ENCODE data around the gene MOB2.
"Not testable (repeated sequence)": the region's sequence is repeated elsewhere in the genome, so short reads cannot be mapped to it uniquely, and the experiment has no call there.

MOB2 gene

GRCh38 chr11:1517117-1518005 lies 30.8 kb upstream of the MOB2 start:
- DNase-seq (ENCODE audit: low read depth): no peak

DNA sequence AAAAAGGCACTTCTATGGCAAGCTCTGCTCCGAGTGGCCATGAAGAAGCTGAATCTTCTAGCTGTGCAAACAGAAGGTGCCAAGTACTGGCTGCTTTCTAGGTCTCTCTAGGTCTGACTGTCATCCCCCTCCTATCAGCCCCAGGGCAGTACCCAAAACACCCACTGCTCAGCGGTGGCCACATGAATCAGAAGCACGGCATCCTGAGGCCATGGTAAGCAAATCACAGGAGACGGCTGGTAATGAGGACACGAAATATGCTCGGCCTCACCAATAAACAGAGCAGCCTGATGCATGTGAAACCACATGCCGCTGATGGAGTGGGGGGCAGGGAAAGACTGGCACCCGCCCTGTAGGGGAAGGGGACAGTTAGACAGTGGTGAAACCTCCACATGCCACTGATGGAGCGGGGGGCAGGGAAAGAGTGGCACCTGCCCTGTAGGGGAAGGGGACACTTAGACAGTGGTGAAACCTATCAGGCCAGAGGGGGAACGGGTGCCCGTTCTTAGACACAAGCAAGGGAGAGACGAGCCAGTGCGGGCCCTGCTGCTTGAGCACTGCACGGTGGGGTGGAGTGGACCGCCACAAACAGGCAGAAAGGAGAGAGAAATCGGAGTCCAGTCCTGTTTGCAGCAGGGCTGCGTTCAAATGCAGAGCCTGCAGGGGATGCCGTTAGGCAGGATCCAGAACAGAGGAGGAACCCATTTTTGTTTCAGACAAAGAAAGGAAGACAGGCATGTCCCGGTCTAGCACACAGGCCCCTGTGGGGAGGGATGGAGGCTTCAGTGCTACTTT lies 29.9 kb upstream of the MOB2 start:
- DNase-seq (ENCODE audit: low read depth): peak; percentile 30

DNA sequence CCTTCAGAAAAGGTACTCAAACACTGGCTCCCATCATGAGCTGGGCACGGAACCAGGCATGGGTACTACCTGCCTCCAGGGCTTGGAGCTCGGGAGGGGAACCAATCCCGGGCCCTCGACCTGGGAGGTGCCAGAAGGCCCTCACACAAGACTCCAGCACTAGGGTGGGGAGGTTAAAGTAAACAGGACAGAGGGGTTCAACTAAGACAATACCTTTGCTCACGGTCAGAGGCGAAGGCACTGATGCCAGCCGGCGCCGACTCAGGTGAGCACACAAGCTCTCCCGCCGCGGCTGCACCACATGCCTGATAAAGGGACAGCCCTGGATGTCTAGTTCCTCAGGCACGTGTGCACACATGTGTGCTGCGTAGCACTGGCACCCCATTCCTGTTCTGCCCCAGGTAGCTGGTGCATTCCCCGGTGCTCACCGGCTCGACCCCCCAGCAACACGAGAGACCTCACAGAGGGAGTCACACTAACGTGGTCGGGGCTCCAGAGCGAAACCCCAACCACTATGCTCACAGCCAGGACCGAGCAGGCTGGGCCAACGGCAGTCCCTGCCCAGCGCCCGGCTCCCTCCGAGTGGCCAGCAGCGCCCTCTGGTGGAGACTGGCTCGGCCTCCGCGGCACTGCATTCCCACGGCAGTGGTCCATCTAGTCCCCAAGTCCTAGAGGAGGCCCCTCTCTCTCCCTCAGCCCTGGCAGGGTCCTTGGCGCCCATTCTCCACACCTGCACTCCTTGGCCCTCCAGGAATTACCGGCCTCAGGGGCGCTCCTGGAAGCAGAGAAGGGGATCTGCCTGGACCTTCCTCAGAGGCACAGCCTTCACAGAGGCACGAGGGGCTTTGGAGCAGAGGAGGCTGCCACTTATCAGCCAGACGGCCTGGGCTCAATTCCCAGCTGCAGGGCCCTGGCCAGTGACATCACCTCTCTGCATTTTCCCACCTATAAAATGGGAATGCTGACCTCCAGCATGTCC lies 28.8 kb upstream of the MOB2 start:
- DNase-seq (ENCODE audit: low read depth): peak; percentile 31

DNA sequence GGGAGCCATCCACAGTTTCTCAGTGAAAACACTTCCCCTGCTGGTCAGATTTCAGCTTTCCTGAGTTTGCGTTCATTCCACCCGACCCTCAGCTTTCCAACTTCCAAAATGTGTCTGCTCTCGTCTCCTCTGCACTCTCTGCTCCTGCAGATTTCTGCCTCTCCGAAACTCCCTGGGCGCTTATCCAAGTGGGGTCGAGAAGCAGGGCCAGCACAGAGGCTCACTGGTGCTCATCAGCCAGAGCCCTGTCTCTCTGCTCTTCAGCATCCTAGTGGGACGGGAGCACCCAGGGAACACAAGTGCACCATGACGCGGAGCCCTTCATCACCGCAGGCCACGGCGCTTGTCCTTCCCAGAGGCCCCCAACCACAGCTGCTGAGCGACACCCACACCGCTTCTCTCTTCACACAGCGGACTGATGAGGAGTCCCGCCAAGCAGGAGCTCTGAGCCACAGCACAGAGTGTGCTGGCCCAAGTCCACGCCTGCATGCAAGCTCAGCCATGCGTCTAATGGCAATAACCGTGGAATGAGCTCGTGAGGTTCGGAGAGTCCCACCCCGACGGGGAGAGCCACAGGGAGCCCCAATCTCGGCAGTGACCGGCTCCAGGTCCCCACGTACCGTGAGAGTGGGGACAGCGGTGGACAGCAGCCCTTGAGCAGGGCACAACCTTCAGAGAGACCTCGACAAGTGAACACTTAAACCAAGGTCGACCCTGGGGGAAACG lies 27.9 kb upstream of the MOB2 start:
- DNase-seq (ENCODE audit: low read depth): no peak

DNA sequence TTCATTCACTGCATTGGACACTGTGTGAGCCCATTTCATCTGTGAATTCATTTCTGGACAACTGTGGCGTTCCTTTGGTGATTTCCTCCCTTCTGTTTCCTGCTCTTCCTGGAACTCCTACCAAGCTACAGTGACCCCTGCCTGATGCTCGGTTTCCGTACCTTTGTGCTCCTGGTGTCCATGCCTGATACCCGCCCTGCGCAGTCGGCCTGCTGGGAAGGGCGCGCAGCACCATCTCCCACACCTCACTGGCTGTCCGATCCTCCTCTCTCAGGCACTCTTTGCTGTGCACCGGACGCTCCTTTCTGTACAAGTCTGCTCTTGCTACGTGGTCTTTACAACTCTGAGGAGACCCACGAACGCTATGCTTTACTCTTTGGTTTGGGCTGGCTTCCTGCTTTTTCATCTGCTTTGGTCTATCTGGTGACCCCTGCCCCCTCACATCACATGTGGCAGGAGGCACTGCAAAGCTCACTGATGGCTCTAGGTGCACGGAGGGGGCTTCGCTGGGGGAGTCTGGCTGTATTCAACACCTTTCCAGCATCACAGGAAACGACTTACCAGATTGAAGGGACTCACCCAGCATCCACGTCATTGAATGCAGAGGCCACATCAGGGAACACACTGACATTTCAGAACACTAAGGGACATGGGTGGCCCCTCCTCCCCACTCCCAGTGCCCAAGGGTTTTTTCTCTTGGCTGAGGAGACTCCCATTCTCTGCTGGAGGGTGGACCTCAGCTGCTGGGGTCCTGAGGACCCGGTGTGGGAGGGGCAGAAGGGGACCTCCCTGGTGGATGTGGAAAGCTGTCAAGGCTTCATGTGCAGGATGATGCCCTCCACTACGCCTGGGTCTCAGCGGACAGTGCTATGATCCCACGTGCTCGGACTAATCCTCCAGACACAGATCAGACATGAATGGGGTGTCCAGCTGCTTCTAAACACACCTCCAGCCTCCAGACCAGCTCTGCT lies 27.0 kb upstream of the MOB2 start:
- no peak for DNase-seq (ENCODE audit: low read depth)

DNA sequence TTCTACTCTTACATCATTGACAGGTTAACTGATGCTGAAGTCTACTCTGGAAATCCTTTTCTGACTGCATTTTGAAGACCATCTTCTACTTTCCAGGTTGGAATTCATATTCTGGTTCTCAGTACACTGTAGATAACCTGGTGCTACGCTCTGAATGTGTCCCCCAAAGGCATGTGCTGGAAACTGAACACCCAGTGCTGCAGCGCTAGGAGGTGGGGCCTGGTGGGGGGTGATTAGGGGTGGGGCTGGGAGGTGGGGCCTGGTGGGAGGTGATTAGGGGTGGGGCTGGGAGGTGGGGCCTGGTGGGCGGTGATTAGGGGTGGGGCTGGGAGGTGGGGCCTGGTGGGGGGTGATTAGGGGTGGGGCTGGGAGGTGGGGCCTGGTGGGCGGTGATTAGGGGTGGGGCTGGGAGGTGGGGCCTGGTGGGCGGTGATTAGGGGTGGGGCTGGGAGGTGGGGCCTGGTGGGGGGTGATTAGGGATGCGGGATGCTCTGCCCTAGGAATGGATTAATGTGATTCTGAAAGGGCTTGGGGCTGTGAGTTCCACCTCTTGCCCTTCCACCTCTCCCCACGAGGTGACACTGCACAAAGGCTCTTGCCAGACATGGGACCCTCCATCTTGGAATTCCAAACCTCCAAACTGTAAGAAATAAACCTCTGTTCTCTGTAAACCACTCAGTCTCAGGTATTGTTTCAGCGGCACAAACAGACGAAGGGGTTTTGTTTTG lies 26.1 kb upstream of the MOB2 start:
- not testable (repeated sequence) for DNase-seq (ENCODE audit: low read depth)

GRCh38 chr11:1511937-1512496 lies 25.4 kb upstream of the MOB2 start:
- no peak for DNase-seq (ENCODE audit: low read depth)

DNA sequence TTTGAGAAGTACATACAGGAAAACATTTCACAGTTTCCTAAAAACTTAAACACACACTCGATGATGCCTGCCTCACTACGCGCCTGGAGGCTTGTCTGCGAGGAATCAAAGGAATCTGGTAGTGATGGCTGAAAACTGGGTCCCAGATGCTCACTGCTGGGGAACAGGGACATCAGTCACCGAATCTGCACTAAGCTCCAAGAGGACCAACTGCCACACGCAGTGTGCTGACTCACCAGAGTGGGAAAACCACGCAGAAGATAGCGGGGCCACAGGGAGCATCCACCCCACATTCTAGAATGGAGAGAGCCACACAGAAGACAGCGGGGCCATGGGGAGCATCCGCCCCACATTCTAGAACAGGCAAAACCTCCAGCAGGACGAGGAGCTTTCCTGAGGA lies 24.3 kb upstream of the MOB2 start:
- DNase-seq (ENCODE audit: low read depth): peak; percentile 33

DNA sequence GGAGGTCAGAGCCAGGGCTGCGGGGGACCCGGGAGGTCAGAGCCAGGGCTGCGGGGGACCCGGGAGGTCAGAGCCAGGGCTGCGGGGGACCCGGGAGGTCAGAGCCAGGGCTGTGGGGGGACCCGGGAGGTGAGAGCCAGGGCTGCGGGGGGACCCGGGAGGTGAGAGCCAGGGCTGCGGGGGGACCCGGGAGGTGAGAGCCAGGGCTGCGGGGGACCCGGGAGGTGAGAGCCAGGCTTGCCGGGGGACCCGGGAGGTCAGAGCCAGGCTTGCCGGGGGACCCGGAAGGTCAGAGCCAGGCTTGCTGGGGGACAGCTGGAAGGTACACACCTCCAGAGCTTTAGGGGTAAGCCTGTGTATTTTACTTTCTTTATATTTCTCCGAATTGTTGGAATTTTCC lies 23.8 kb upstream of the MOB2 start:
- not testable (repeated sequence) for DNase-seq (ENCODE audit: low read depth)

- DNase-seq (ENCODE audit: low read depth): peak; percentile 60
Observed at GRCh38 chr11:1509626-1510255, 23.2 kb upstream of the MOB2 start.

DNA sequence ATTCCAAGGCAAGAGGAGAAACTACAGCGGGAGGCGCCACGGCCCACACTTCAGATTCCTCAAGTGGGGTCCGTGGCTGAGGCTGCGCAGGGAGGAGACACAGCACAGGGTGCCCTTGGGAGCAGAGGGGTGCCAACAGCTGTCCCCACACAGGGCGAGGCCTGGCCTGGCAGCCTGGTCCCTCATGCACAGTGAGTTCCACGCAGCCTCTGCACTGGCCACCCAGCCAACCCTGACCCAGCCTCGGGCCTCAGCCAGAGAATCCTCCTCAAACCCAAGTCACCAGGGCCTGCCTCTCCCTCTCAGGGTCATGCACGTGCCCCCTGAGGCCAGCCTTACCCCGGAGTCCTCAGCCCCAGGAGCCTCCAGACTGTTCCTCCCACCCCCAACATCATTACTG lies 22.4 kb upstream of the MOB2 start:
- peak; percentile 38 for DNase-seq (ENCODE audit: low read depth)

GRCh38 chr11:1508491-1508891 lies 21.9 kb upstream of the MOB2 start:
- DNase-seq (ENCODE audit: low read depth): no peak

DNA sequence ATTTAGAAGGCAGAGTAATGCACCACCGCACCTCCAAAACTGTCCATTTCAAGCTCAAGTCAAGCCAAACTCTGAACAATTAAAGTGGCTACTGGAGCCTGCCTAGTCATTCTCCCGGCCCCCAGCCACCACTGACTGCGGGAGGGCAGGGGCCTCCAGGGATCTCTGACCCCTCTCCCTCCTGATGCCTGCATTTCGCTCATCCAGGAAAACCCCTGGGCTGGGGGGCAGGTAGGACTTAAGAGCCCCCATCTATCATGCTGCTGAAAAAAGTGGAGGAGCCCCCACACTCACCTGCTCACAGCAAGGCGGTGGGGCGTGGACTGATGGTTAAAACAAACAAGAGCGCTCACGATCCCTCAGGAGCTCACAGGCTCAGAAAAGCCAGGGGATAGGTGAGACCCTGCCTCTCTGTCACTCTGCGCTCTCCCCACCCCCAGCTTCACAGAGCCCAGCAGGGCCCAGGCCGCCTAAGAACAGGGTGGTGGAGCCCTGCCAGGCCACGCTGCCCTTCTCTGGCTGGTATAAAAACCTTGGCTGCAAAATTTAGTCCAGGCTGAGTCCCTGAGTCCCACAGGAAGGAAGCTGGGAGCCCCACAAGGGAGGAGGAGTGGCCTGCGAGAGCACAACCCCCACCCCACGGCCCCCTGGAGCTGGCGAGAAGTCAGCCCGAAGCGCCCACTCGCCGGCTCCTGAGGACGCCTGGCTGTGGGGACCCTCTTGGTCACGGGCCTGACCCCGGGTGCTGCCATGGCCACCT lies 21.0 kb upstream of the MOB2 start:
- no peak for DNase-seq (ENCODE audit: low read depth)

DNA sequence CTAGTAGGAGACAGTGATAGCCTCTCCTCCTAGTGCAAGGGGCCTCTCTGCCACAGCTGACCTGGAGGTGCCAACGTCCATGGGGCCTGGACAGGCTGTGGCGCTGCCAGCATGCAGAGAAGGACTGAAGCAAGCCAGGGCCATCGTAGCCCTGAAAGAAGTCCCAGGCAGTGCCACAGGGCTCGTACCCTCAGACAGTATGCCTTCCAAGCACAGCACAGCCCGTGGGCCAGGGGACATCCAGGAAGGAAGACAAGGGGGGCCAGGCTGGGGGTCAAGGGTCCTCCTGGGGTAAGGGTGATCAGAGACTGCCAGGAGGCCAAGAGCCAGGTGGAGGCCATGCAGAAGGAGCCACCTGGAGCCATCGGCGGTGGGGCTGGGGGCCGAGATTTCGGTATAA lies 20.4 kb upstream of the MOB2 start:
- DNase-seq (ENCODE audit: low read depth): no peak

DNA sequence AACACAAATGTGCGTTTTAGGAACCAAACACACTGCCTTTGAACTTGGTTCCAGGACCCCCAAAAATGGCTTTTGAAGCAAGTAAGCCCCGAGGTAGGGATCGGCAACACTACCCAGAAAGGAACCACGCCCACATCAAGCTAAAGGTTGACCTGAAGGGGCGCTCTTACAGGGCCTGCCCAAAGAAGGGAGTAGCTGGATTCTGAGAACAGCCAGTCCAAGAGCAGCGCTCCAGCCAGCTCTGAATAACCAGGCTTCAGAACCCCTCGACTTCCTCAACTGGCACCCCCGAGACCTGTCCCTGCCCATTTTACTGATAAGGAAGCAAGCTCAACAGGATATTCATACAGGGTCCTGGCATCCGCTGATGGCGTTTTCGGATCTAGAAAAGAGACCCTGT lies 18.9 kb upstream of the MOB2 start:
- no peak for DNase-seq (ENCODE audit: low read depth)

DNA sequence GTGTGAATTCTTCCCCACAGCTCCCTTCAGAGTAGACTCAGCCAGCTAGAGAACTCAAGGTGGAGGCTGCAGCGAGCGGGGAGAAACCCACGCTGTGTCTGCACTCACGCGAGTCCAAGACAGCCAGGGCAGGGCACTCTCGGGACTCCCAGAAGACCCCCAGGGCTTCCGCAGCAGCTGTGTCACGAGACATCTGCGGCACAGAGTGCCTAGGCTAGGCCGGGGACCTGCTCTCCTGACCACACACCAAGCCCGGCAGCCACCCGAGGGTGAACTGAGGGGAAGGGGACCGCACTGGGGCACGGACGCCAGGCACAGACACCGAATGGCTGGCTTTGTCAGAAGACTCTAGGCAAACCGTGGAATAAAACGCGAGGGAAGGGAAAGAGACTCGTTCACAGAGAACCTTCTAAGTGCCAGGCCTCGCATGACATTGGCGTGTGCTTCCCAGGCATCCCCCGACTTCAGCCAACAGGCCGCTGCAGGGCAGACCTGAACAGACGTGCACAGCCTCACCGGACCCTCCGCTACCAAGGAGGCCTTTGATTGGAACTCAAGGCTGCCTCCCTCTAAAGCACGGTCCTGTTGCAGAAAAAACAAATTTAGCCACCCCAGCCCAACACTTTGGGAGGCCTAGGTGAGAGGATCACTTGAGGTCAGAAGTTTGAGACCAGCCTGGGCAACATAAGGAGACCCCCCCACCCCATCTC lies 18.2 kb upstream of the MOB2 start:
- no peak for DNase-seq (ENCODE audit: low read depth)

DNA sequence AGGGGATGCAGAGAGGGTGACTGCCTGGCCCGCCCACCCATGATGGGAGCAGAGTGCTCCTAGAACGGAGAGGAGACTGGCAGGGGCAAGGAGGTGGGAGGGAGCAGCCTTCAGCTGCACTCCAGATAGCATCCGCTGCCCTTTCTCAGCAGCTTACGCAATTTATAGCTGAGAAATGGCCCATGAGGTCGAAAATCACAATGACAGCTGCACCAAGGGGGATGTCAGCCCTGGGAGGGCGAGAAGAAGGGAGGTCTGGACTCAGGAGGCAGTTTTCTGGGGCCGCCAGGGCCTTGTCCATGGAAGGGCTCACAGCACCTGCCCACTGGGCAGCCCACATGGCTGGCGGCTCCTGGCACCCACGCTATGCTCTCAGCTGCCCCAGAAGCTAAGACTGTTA lies 17.6 kb upstream of the MOB2 start:
- peak; percentile 41 for DNase-seq (ENCODE audit: low read depth)

Data from amniotic epithelial cell (primary cell).